ENCODE data around the gene MACROH2A1.

The MACROH2A1 gene

GRCh38 chr5:135289651-135290050 lies 109.4 kb downstream of the MACROH2A1 start:
- no peak for DNase-seq

GRCh38 chr5:135287551-135287950 lies 111.5 kb downstream of the MACROH2A1 start:
- DNase-seq, result no peak

Measured in amygdala (tissue), 56 donors.